ENCODE measurements around the gene CDK5RAP3. TPM values are rescaled to one million over a fixed set of nuclear protein-coding genes. Genes with fewer than 3 reads are reported as not detected.

CDK5RAP3 gene
- total RNA-seq, 2 donors from 2014 or later, result 125 to 192 TPM

DNA sequence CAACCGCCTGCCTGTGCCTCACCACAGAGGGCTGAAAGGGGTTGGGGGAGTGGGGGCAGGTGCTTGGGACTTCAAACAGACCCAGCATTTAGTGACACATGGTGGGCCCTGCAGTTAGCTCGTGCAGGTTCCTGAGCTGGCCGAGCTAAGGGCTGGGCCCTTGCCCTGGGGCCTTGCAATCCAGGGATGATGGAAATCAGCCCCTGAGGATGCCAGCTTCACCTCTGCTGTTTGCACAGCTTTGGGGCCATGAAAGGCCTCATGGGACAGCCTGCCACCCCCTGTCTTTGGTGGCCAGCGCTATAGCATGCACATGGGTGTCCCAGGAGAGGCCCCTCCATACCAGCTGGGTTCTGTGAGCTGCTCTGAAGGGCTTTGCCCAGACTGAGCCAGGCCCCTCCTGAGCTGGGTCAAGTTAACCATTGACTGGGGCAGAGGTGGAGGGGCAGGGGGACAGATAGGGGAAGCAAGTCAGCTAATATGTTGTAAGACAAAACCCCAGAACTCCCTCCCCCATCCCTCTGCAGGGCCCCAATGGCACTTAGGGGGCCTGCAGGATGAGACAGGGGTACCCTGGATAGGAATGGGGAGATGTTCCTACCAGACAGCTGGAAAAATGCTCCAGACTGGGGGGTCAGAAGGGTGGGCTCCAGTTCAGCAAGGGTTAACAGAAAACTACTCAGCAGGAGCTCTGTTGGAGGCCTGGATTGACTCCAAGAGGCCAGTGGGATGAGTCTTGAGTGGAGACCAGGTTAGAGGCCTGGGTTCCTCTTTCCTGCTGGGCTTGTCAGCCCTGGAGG is 13.9 kb upstream of the CDK5RAP3 start:
- Histone ChIP-seq H3K27me3 (replicated peaks; ENCODE audit: insufficient read depth) (no peaks in the 10 kb centered on the region), H3K36me3 (no peaks in the 10 kb centered on the region), H3K4me1 (ENCODE audit: control insufficient read depth in 1 of 2, low read depth in 2 of 2) (peaks cover 0 to 10% of the 10 kb centered on the region in 2 donors), H3K27ac (no peak overlapping the region), H3K4me3 (no peak overlapping the region), H3K9me3 (no peaks in the 10 kb centered on the region)
- DNase-seq (ENCODE audit: low spot score) (no peak), ATAC-seq (ENCODE audit: insufficient number of reproducible peaks, low FRiP score, low read depth) (no peak)
- TF ChIP-seq, protein P1, sequence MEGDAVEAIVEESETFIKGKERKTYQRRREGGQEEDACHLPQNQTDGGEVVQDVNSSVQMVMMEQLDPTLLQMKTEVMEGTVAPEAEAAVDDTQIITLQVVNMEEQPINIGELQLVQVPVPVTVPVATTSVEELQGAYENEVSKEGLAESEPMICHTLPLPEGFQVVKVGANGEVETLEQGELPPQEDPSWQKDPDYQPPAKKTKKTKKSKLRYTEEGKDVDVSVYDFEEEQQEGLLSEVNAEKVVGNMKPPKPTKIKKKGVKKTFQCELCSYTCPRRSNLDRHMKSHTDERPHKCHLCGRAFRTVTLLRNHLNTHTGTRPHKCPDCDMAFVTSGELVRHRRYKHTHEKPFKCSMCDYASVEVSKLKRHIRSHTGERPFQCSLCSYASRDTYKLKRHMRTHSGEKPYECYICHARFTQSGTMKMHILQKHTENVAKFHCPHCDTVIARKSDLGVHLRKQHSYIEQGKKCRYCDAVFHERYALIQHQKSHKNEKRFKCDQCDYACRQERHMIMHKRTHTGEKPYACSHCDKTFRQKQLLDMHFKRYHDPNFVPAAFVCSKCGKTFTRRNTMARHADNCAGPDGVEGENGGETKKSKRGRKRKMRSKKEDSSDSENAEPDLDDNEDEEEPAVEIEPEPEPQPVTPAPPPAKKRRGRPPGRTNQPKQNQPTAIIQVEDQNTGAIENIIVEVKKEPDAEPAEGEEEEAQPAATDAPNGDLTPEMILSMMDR (IDR thresholded peaks at IDR 0.05), result no peak

- Histone ChIP-seq H3K9me3 (no peaks in the 10 kb centered on the region), H3K4me3 (no peak within 1 kb of the TSS), H3K27me3 (replicated peaks; ENCODE audit: insufficient read depth) (no peaks in the 10 kb centered on the region), H3K27ac (no peak within 1 kb of the TSS), H3K4me1 (ENCODE audit: control insufficient read depth in 1 of 2, low read depth in 2 of 2) (peaks cover 0 to 10% of the 10 kb centered on the region in 2 donors), H3K36me3 (no peaks in the 10 kb centered on the region)
- TF ChIP-seq, protein P1 (IDR thresholded peaks at IDR 0.05), result no peak
- ATAC-seq (ENCODE audit: insufficient number of reproducible peaks, low FRiP score, low read depth), result no peak
- no peak for DNase-seq (ENCODE audit: low spot score)
These were observed 13.1 kb upstream of the CDK5RAP3 start, which contains the start of gene PRR15L for GRCh38 chr17:47957591-47958490. PRR15L (minus strand) TSS chr17:47957883; CDS start chr17:47953234, 4,649 bp downstream.

DNA sequence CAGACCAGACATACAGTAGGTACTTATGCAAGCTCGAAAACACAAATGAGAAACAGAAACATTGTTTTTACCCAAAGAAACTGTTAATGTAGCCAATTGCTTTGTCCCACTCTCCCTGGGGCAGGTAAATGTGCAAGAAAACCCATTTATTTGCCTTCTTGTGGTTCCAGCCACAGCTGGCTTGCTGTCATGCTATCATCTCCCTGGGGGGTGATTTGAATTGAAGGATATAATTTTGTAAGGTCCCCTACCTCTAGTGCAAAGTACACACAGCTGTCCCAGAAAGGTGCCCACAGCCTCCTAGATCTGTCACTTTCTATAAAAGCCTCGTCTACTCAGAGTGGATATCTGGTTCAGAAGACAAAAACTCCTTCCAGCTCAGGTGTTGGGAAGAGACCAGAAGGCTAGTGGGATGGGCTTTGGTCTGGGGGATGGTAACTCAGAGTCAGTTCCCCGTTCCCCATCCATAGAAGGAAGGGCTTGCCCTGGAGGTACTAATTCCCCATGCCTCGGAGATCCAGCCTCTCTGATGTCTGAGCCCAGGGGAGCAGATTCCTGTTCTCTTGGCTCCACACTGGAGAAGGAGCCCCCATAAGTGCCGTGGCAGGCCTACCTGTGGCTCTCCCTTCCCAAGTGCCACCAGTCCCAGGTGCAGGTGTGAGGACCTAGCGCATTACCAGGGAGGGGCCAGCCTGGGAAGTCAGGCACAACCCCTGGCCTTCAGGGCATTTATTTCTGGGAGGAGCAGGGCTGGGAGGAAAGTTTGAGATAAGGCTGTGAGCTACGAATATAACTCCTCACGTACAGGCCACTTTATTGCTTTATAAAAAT is 10.9 kb upstream of the CDK5RAP3 start:
- H3K9me3 ChIP-seq, result no peaks in the 10 kb centered on the region
- ATAC-seq (ENCODE audit: insufficient number of reproducible peaks, low FRiP score, low read depth) (no peak), DNase-seq (ENCODE audit: low spot score) (no peak)
- no peak overlapping the region for H3K27ac ChIP-seq
- H3K27me3 ChIP-seq (replicated peaks; ENCODE audit: insufficient read depth), result no peaks in the 10 kb centered on the region
- peaks cover 0 to 10% of the 10 kb centered on the region in 2 donors for H3K4me1 ChIP-seq (ENCODE audit: control insufficient read depth in 1 of 2, low read depth in 2 of 2)
- TF ChIP-seq, protein P1 (IDR thresholded peaks at IDR 0.05), result no peak
- no peak overlapping the region for H3K4me3 ChIP-seq
- H3K36me3 ChIP-seq, result no peaks in the 10 kb centered on the region

DNA sequence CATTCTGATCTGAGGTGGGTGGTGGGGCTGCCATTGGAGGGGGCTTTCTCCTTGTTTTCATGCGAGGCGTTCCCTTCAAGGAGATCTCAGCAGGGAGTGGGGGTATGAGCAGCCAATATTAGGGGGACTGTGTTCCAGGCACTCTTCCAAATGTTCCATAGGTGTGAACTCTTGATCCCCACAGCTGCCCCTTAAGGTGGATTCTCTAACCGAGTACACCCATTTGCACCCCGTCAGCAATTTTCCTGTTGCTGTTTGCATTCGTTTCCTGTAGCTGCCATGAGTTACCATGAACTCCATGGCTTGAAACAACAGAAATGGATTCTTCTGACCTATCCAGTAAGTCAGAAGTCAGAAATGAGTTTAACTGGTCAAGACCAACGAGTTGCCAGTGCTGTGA is 9.5 kb upstream of the CDK5RAP3 start:
- ATAC-seq (ENCODE audit: insufficient number of reproducible peaks, low FRiP score, low read depth) (no peak), DNase-seq (ENCODE audit: low spot score) (no peak)
- Histone ChIP-seq H3K9me3 (no peaks in the 10 kb centered on the region), H3K27ac (no peak overlapping the region), H3K27me3 (replicated peaks; ENCODE audit: insufficient read depth) (no peaks in the 10 kb centered on the region), H3K4me3 (no peak overlapping the region), H3K36me3 (no peaks in the 10 kb centered on the region), H3K4me1 (ENCODE audit: control insufficient read depth in 1 of 2, low read depth in 2 of 2) (no peaks in the 10 kb centered on the region)
- TF ChIP-seq, protein P1 (IDR thresholded peaks at IDR 0.05), result no peak

All from thoracic aorta (tissue), 2 donors.